ENCODE results near the gene UBE2N.

- TF ChIP-seq CTCF (conservative IDR thresholded peaks at IDR 0.05) (no peak), ZFX (IDR thresholded peaks at IDR 0.05) (no peak)
Observed at GRCh38 chr12:93381161-93381975, 60.4 kb downstream of the UBE2N start.

Measured in C4-2B (cell line).